ENCODE results near the gene CAMK2A. TPM values are rescaled to one million over a fixed set of nuclear protein-coding genes. Genes with fewer than 3 reads are reported as not detected.

Gene CAMK2A
- total RNA-seq, 1 donor from 2014 or later = 14.0 TPM

- no peak for DNase-seq
Measured at GRCh38 chr5:150209099-150209635, 80.4 kb downstream of the CAMK2A start.

GRCh38 chr5:150208187-150209098 lies 81.1 kb downstream of the CAMK2A start:
- DNase-seq = no peak

- DNase-seq = no peak
Measured at GRCh38 chr5:150206779-150207115, 82.8 kb downstream of the CAMK2A start.

- DNase-seq = no peak
Measured at GRCh38 chr5:150206098-150206778, 83.3 kb downstream of the CAMK2A start.

DNA sequence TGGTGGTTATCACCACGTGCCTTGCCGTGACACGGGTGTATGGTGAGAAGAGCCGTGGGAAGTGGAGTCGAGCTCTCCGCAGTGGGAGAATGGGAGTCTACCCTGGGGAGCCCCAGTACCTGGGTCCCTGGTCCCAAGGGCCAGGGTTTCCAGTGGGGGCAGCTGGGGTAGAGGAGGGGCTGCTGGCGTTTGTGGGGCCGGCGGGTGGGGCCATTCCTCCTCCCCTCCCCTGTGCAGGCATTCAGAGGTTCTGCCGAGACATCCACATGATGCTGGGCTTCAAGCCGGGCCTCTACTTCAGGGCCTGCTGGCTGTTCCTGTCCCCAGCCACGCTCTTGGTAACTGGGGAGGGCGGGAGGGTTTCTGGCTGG lies 85.0 kb downstream of the CAMK2A start:
- DNase-seq = no peak

DNA sequence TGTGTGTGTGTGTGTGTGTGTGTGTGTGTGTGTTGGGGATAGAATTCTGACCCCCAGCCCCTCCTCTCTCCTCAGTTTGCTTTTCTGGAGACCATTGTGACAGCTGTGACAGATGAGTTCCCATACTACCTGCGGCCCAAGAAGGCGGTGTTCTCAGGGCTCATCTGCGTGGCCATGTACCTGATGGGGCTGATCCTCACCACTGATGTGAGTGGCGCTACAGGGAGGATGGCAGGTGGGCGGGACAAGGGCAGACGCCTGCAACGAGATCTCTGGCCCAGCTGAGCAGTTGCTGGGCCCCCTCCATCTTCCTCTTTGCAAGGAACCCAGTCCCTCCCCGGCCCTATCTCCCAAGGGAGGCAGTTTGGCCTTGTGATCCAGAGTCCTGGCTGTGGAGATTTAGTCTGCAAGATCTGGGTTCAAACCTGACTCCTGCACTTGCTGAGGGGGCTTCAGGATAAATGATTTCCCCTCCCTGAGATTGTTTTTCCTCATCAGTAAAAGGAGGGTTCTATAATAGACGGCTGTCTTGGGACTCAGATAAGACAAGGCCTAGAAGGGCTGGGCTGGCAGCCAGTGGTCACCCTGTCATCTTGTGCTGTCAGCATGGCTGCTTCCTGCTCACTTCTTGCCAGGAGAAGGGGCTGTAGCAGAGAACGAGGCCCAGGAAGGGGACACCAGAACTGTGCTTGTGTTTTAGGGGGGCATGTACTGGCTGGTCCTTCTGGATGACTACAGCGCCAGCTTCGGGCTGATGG lies 85.6 kb downstream of the CAMK2A start:
- DNase-seq = no peak

DNA sequence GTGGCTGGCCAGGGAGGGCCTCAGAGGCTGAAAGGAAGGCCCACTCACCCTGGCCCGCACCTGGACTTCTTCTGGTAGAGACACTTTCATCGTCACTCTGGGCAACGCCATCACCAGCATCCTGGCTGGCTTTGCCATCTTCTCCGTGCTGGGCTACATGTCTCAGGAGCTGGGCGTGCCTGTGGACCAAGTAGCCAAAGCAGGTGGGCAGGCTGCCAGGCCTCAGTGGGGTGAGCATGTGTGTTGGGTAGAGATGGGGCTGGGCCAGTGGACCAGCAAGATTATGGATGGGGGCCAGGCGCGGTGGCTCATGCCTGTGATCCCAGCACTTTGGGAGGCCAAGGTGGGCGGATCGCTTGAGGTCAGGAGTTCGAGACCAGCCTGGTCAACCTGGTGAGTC lies 87.1 kb downstream of the CAMK2A start:
- DNase-seq = no peak

DNA sequence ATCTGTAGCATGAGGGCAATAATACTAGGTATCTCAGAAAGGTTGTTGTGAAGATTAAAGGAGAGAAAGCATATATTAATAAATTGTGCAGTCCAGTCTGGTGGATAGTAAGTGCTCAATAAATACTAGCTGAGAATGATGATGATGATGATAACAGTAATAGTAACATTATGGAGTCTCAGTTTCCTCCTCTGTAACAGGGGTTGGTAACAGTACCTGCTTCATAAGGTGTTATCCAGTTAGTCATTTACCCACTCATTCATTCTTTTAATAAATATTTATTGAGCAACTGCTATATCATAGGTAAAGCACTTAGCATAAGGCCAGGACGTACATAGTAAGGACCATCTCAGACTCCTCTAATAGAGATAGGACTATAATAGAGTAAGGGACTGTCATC lies 92.1 kb downstream of the CAMK2A start:
- no peak for DNase-seq

DNA sequence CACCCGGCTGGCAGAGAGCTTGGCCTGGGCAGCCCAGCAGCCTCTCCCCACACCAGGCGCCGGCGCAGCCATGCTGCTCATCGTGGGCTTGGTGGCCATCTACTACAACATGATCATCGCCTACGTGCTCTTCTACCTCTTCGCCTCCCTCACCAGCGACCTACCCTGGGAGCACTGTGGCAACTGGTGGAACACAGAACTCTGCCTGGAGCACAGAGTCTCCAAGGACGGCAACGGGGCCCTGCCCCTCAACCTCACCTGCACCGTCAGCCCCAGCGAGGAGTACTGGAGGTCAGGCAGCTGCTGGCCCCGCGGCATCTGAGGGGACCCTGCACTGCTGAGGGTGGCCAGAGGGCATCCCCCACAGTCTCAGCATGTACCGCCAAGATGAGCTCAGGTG lies 92.6 kb downstream of the CAMK2A start:
- DNase-seq = no peak

GRCh38 chr5:150196514-150196913 lies 93.1 kb downstream of the CAMK2A start:
- DNase-seq = no peak

DNA sequence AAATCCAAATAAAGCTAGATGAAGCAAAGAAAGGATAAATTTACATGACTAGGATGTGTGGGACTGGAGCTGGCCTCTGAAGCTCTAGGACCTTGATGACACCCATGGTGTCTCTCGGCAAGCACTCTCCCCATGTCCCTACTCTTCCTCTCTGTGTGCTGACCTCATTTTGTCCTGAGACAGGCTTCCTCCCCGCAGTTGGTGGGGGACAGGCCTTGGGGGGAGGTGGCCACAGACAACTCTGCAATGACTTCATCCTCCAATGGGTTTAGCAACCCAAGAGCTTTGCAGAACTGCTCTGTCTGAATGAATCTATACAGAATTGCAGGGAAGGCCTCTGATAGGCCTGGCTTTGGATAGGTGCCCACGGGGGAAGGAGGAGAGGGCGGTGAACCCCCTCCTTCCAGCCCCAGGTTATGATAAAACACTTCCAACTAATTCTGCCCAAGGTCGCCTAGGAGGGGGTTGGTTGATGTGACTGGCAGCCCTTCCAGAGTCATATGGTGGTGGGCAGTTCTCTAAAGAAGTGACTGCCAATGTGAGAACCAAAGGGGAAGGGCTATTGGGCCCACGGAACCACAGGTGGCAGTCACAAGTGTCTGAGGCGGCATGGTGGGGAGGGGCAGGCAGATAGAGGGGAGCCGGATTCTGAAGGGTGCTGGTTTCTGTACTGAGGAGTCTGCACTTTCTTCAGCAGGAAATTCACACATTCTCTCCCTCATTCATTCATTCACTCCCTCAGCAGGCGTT lies 93.7 kb downstream of the CAMK2A start:
- DNase-seq = no peak

DNA sequence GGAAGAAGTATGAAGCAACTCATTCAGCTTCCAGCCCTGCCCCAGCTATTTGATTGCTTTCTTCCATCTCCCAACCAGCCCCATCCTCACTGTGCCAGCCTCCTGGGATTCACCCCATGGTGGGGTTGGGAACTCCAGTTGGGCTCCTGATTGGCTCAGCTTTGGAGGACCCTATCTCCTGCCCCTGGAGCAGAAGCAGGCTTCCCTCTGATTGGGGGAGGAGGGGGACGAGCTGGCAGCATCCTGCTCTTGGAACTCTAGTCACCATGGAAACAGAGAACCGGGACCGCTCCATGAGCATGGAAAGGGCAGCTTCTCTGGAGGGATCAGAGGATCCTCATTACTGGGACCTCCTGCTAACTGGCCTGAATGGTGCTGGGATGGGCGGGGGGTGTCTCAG lies 97.1 kb downstream of the CAMK2A start:
- no peak for DNase-seq

- no peak for DNase-seq
Measured at GRCh38 chr5:150190987-150191386, 98.6 kb downstream of the CAMK2A start.

DNA sequence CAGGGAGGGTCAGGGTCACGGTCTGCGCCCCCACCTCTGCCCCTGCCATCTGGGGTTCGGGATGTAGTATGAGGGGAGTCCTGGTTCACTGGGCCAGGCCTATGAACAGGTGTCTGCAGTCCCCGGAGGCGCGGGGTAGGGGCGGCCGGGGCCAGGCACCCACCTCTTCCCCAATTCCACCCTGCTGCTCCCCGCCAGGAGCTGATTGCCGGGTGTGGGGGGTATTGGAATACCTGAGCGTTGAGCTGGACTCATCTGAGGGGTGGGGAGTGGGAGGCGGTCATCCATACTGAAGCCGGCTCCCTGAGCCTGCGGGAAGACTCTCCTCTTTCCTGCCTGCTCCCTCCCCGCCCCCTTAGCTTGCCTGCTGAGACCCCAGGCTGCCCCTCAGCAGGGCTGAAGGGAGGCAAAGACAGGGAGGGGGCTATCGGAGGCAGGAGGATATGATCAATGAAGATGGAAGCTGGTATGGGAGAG lies 99.0 kb downstream of the CAMK2A start:
- no peak for DNase-seq

GRCh38 chr5:150189728-150190502 lies 99.7 kb downstream of the CAMK2A start, which contains the start of gene SLC6A7:
Gene SLC6A7, plus strand, starts transcription at chr5:150190062. Its CDS starts 266 bp downstream, at chr5:150190328.
- DNase-seq = no peak

DNA sequence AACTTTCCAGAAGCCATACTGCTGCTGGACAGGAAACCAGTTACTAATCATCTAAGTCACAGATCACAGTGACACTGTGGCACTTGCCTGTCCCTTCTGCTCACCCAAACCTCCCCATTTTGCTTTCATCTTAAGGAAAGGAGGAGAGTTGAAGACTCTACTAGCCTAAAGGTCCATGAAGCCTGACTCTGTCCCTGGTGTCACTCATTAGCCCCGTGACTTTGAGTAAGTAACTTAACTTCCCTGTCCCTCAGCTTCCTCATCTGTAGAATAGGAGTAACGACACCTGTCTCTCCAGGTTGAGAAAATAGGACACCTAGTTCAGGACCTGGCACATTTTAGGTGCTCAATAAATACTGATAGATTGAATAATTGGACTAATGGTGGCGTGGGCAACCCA lies 100.2 kb downstream of the CAMK2A start:
- DNase-seq = no peak

DNA sequence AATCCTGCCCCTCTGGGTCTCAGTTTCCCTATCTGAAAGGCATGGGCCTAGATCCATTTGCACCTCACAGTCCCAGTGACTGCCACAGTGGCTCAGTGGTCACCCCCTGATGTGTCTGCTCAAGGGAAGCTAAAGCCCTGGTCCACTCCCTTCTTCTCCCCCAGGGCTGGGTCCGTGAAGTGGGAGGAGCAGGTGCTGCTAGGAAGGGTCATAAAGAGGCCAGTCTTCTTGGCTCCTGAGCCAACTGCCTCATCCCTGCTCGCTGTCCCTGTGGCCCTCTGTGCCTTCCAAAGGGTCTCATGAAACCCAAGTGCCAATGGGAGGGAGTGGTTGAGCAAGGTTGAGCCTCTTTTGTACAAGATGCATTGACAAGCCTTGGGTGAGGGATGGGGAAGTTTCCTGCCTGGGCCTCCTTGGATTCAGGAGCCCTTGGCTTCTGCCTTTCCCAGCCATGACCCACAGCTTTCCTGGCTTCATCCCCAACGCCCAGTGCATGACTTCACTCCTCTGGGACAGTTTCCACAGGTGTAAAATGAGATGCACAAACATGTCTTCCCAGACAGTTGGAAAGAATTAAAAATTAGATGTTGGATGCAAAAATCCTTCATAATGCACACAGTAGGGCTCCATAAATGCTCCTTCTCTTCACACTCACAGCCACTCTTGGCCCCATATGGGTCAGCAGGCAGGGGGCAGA lies 101.3 kb downstream of the CAMK2A start:
- DNase-seq = no peak

DNA sequence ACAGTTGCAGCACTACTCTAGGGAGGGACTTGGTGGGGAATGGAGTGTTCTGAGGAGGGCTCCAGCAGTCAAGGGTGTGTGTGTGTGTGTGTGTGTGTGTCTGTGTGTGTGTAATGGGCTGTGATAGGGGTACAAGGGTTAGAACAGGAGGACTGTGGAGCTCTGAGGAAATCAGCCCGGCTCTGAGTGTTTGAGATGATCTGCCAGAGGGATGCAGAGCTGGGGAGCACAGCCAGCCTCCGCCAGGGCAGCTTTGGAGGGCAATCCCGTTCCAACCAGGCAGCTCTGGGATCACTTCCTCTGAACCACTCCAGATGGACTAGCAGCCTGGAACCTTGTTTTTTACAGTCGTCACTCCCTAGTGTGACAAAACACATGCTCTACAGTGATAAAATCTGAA lies 102.7 kb downstream of the CAMK2A start:
- no peak for DNase-seq

DNA sequence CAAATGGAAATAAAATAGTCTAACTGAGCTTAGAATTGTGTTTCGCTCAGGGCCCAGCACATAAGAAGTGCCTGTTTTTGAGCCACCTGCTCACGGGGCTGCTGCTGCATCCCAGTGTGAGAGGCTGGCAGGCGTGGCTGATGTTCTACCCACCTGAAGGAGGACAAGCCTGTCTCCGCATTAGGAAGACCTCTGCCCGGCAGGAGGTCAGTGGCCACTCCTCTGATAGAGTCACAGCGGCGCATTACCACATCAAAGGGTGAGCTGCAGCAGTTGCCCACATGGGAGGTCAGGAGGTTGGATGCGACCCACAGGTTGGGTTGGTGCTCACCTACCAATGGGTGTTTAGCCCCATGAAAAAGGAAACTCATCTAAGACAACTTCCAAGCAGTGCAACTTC lies 103.4 kb downstream of the CAMK2A start:
- no peak for DNase-seq
